ENCODE data around the gene PLCB1. TPM values are rescaled to one million over a fixed set of nuclear protein-coding genes. Genes with fewer than 3 reads are reported as not detected.

The PLCB1 gene
- total and polyA plus RNA-seq, 2 of the 4 experiments (the other 2 are of a cell fraction): 5.6 to 16.1 TPM

DNA sequence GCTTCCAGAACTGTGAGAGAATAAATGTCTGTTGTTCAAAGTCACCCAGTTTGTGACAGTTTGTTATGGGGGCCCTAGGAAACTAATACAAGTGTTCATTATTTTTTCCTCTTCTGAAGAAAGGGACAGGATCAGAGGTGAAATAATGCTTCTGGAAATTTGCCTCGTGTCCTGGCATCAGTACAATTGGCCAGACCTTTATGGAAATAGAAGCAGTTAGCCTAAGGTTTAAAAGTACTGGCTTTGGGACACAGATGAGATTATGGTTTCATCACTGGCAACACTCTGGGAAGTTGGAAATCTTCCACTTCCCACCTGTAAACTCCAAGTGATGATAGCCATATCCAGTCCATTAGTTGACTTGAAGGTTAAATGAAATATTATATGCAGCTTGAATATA is 88.7 kb downstream of the PLCB1 start:
- H3K9me1 ChIP-seq (ENCODE audit: insufficient read depth, low read length): 0 out of 2 replicates have a peak, but pooled peaks cover under 1% of the 10 kb centered on the region
- peaks cover 20 to 30% of the 10 kb centered on the region in 2 experiments for H3K79me1 ChIP-seq (ENCODE audit: low read depth in 1 of 2, low read length in 2 of 2)
- H3K36me3 ChIP-seq (ENCODE audit: control insufficient read depth, insufficient read depth, low read length): no peaks in the 10 kb centered on the region
- 0 out of 2 replicates have a peak overlapping the region, but pooled peaks have one; percentile 5 for H3K23ac ChIP-seq (ENCODE audit: low read depth, low read length)
- peak overlapping the region; percentile 71; the same call in 1 of the 2 replicates for H3K14ac ChIP-seq (replicated peaks; ENCODE audit: low read depth, low read length)
- peak overlapping the region; percentile 80 for H2AK5ac ChIP-seq (ENCODE audit: low read depth, low read length)
- WGBS, 2 experiments (ENCODE audit: extremely low coverage in 2 of 2, insufficient read length in 1 of 2): no CpG with 5 or more reads among the region's 1 CpG
- H3K9me3 ChIP-seq (ENCODE audit: control insufficient read depth, insufficient read depth, low read length): no peaks in the 10 kb centered on the region
- peak overlapping the region in 1 of 2 experiments; percentile 75; a peak in 3 of 4 replicates for H4K8ac ChIP-seq (ENCODE audit: low read depth in 2 of 2, low read length in 2 of 2)
- H3K4me2 ChIP-seq (ENCODE audit: low read depth, low read length): no peak overlapping the region
- peak overlapping the region; percentile 17; the same call in 1 of the 2 replicates for H3K27ac ChIP-seq (ENCODE audit: insufficient read depth, low read length)
- no TSS peak for BruUV-seq (replicated peaks)
- no peak overlapping the region for H3K9ac ChIP-seq (ENCODE audit: low read depth, low read length)
- H4K5ac ChIP-seq (ENCODE audit: low read depth, low read length): no peak overlapping the region
- ChIA-PET CTCF (no interaction called here), POLR2A (ENCODE audit: unreplicated experiment) (no interaction called here)
- no peak overlapping the region for H2AFZ ChIP-seq (replicated peaks; ENCODE audit: low read length, poor library complexity)
- peak overlapping the region; percentile 79 for H3K4ac ChIP-seq (ENCODE audit: low read depth, low read length)
- peak overlapping the region; percentile 69; the same call in 1 of the 2 replicates for H3K18ac ChIP-seq (ENCODE audit: low read depth, low read length)
- peaks cover 9% of the 10 kb centered on the region for H3K4me1 ChIP-seq (ENCODE audit: control insufficient read depth, insufficient read depth, low read length)
- no peak overlapping the region for H3K4me3 ChIP-seq (ENCODE audit: insufficient read depth, low read depth, low read length)
- H2AK9ac ChIP-seq (replicated peaks; ENCODE audit: low read depth, low read length, poor library complexity): no peak overlapping the region
- in situ Hi-C loops (cut with MboI; ENCODE audit: low sequenced_read_pairs): no loop called here
- H4K20me1 ChIP-seq (ENCODE audit: insufficient read depth, low read length): no peaks in the 10 kb centered on the region
- no peak overlapping the region for H3K56ac ChIP-seq (ENCODE audit: extremely low read depth, insufficient read depth, low read length)
- peak overlapping the region; percentile 82; the same call in 1 of the 2 replicates for H2BK20ac ChIP-seq (ENCODE audit: low read depth, low read length)
- dilution Hi-C loops (cut with HindIII; ENCODE audit: low sequenced_read_pairs, unreplicated experiment): no loop called here
- ATAC-seq (ENCODE audit: low read depth) (no peak), DNase-seq (no peak)
- H2BK5ac ChIP-seq (ENCODE audit: low read depth, low read length, poor library complexity, severe bottlenecking): peak overlapping the region; percentile 7
- TF ChIP-seq CHD1 (IDR thresholded peaks at IDR 0.05; ENCODE audit: low read depth, low read length) (no peak), MXI1 (IDR thresholded peaks at IDR 0.05; ENCODE audit: borderline replicate concordance, low read depth, low read length) (no peak), RCOR1 (IDR thresholded peaks at IDR 0.05; ENCODE audit: insufficient replicate concordance, low read length) (no peak), MAFK (IDR thresholded peaks at IDR 0.05; ENCODE audit: low read depth, low read length) (no peak), RAD21 (IDR thresholded peaks at IDR 0.05; ENCODE audit: low read length) (no peak), BHLHE40 (IDR thresholded peaks at IDR 0.05; ENCODE audit: low read depth, low read length) (no peak)
- no peaks in the 10 kb centered on the region for H3K27me3 ChIP-seq (ENCODE audit: control insufficient read depth, insufficient read depth, low read length)
- H2BK15ac ChIP-seq (ENCODE audit: low read depth, low read length): peak overlapping the region; percentile 85; the same call in 2 of the 3 replicates
- peak overlapping the region; percentile 88 for H2BK120ac ChIP-seq (ENCODE audit: low read depth, low read length)
- H4K91ac ChIP-seq (ENCODE audit: insufficient read depth, low read depth, low read length): peak overlapping the region; percentile 65; the same call in 1 of the 2 replicates
- intact Hi-C loops (cut with micrococcal nuclease): loop anchor here (5.0 kb wide), 2 partner anchors 73 to 167 kb away; no protein-coding TSS in a partner anchor
